H1 (cell line): Measurements from ENCODE around the gene ASCL5. TPM values are rescaled to one million over a fixed set of nuclear protein-coding genes. Genes with fewer than 3 reads are reported as not detected.

Experiments
- CEBPB ChIP-seq: IDR thresholded peaks from 2 replicates; pipeline ENCODE4 v1.6.1; 2012; ENCODE audit warnings: low read depth, low read length
- EZH2 ChIP-seq: fragments of 200-600 bp; sonication (generic); IDR thresholded peaks from 2 replicates; pipeline ENCODE4 v1.7.1; 2012; ENCODE audit warnings: low read depth, mild to moderate bottlenecking, moderate library complexity, low read length, inconsistent platforms; ENCODE audit not compliant: severe bottlenecking
- FOSL1 ChIP-seq: IDR thresholded peaks from 2 replicates; pipeline ENCODE4 v1.6.1; 2011; ENCODE audit warnings: mild to moderate bottlenecking, low read depth, low read length, moderate library complexity; ENCODE audit not compliant: insufficient read depth
- HDAC2 ChIP-seq, 2 experiments: fragments of 300-600 bp in 1 of 2; sonication (generic) in 1 of 2; IDR thresholded peaks; 2 replicates each; pipeline ENCODE4 v1.6.1; 2011 to 2012; ENCODE audit warnings: low read depth in 2 of 2, low read length in 2 of 2, mild to moderate bottlenecking in 2 of 2, moderate library complexity in 2 of 2, borderline replicate concordance in 1 of 2, inconsistent platforms in 1 of 2
- MAX ChIP-seq: IDR thresholded peaks from 2 replicates; pipeline ENCODE4 v1.6.1; 2012; ENCODE audit warnings: inconsistent platforms
- POU5F1 ChIP-seq: IDR thresholded peaks from 2 replicates; pipeline ENCODE4 v1.6.1; 2011; ENCODE audit warnings: low read depth, mild to moderate bottlenecking, low read length, moderate library complexity
- SAP30 ChIP-seq: fragments of 300-600 bp; sonication (generic); IDR thresholded peaks from 2 replicates; pipeline ENCODE4 v1.7.1; 2012; ENCODE audit warnings: low read length, moderate library complexity, mild to moderate bottlenecking, inconsistent platforms; ENCODE audit not compliant: insufficient read depth, insufficient replicate concordance
- polyA plus RNA-seq, 7 experiments: library from polyadenylated mRNA; depleted of rRNA in 3 of 7; stranded (reverse) in 5 of 7; unstranded in 2 of 7; fragments of >200 nt in 5 of 7; fragments of 200-250 nt in 2 of 7; gene quantifications; 1 replicate in 5 of 7; 2 replicates in 1 of 7; 4 replicates in 1 of 7; pipeline versions ENCODE4 v1.2.1 to v1.2.3, GENCODE V29; 2011 to 2013; ENCODE audit warnings: missing spikeins in 2 of 7, mixed read lengths in 2 of 7
- total RNA-seq: library from RNA; stranded (reverse); fragmentation: NEBNext Ultra II Directional; extraction: Animal tissue kit (Norgen Biotek cat#: 25700); gene quantifications from 2 replicates; pipeline ENCODE4 v1.2.1, GENCODE V29; 2021
- TF ChIP-seq, protein P1 (sequence below), 3 experiments: IDR thresholded peaks; 1 replicate in 2 of 3; 2 replicates in 1 of 3; pipeline versions ENCODE4 v1.5.1 to v1.6.1; 2011; ENCODE audit warnings: low read length in 3 of 3, mild to moderate bottlenecking in 3 of 3, inconsistent platforms in 2 of 3, low read depth in 1 of 3, moderate library complexity in 1 of 3; ENCODE audit not compliant: insufficient read depth in 1 of 3; ENCODE audit errors: control extremely low read depth in 1 of 3

Gene ASCL5
- total and polyA plus RNA-seq, 2 of the 8 experiments (the other 6 are each of a cell fraction or from before 2014, with no cell fraction given): 0.29 to 0.41 TPM

GRCh38 chr1:201088395-201088794, 38.6 kb downstream of the ASCL5 start (continued):
- TF ChIP-seq, protein P1, sequence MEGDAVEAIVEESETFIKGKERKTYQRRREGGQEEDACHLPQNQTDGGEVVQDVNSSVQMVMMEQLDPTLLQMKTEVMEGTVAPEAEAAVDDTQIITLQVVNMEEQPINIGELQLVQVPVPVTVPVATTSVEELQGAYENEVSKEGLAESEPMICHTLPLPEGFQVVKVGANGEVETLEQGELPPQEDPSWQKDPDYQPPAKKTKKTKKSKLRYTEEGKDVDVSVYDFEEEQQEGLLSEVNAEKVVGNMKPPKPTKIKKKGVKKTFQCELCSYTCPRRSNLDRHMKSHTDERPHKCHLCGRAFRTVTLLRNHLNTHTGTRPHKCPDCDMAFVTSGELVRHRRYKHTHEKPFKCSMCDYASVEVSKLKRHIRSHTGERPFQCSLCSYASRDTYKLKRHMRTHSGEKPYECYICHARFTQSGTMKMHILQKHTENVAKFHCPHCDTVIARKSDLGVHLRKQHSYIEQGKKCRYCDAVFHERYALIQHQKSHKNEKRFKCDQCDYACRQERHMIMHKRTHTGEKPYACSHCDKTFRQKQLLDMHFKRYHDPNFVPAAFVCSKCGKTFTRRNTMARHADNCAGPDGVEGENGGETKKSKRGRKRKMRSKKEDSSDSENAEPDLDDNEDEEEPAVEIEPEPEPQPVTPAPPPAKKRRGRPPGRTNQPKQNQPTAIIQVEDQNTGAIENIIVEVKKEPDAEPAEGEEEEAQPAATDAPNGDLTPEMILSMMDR (IDR thresholded peaks at IDR 0.05; ENCODE audit: control extremely low read depth in 1 of 3, insufficient read depth in 1 of 3, low read depth in 1 of 3, low read length in 3 of 3): no peak
- TF ChIP-seq EZH2: no peak
- TF ChIP-seq POU5F1: no peak
- TF ChIP-seq MAX: no peak
- no peak for TF ChIP-seq SAP30
- TF ChIP-seq CEBPB: no peak
- no peak for TF ChIP-seq FOSL1
- TF ChIP-seq HDAC2 (IDR thresholded peaks at IDR 0.05; ENCODE audit: borderline replicate concordance in 1 of 2, low read depth in 2 of 2, low read length in 2 of 2): no peak
